ENCODE results near the gene MAGT1. TPM values are rescaled to one million over a fixed set of nuclear protein-coding genes. Genes with fewer than 3 reads are reported as not detected.
"Not testable (repeated sequence)": the region's sequence is repeated elsewhere in the genome, so short reads cannot be mapped to it uniquely, and the experiment has no call there.

Gene MAGT1
- polyA plus RNA-seq, 3 donors = 18.0 to 29.3 (median 20.0) TPM

DNA sequence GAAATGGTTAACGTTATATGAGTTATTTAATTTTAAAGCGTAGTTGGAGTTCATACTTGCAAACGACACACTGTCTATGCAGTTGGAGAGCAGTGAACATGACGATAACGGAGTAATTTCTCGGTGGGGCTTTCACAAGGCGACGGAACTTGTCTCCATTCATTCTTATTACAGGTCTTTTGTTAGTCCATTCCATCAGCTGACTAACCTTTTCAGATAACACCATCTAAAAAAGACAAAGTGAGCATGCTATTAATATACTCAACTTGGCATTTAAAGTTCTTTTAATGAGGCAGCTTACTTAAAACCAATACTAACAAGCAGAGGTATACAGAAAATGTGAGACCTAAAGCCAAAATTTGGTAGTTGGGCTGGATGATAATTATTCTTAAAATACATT, 19.9 kb downstream of the MAGT1 start:
- Histone ChIP-seq H3K9me3 (replicated peaks in 1 of 2; ENCODE audit: control insufficient read depth in 1 of 2, insufficient read depth in 1 of 2, low read length in 2 of 2) (no peaks in the 10 kb centered on the region), H3K27me3 (ENCODE audit: control insufficient read depth in 2 of 2, insufficient read depth in 2 of 2, low read length in 2 of 2) (no peaks in the 10 kb centered on the region), H3K4me2 (replicated peaks; ENCODE audit: extremely low read depth, low read length, poor library complexity, severe bottlenecking) (no peak overlapping the region), H3K36me3 (replicated peaks in 1 of 2; ENCODE audit: control insufficient read depth in 1 of 2, insufficient read depth in 2 of 2, low read length in 2 of 2) (peaks cover 12 to 25% of the 10 kb centered on the region in 2 donors), H2AFZ (ENCODE audit: insufficient read depth, low read depth, low read length, poor library complexity, severe bottlenecking) (no peak overlapping the region), H3K27ac (ENCODE audit: low read depth in 1 of 2, low read length in 2 of 2) (no peak overlapping the region), H3K4me3 (replicated peaks in 1 of 3; ENCODE audit: low read depth in 2 of 3, low read length in 3 of 3) (no peak overlapping the region), H3K9ac (ENCODE audit: insufficient read depth, low read length, poor library complexity, severe bottlenecking) (no peak overlapping the region), H3K4me1 (ENCODE audit: control insufficient read depth in 1 of 2, insufficient read depth in 2 of 2, low read length in 2 of 2) (no peaks in the 10 kb centered on the region), H3K79me2 (ENCODE audit: insufficient read depth, low read length) (no peaks in the 10 kb centered on the region), H4K20me1 (ENCODE audit: insufficient read depth, low read length) (no peaks in the 10 kb centered on the region)
- intact Hi-C loops (cut with micrococcal nuclease) = no loop called here
- DNase-seq = no peak
- H3K4me3 Mint-ChIP-seq = no peak overlapping the region
- no peaks in the 10 kb centered on the region for H3K9me3 Mint-ChIP-seq
- no CpG with 5 or more reads among the region's 8 CpGs for WGBS (ENCODE audit: insufficient coverage)
- no peaks in the 10 kb centered on the region for H3K4me1 Mint-ChIP-seq
- no peaks in the 10 kb centered on the region for H3K27me3 Mint-ChIP-seq (ENCODE audit: low read depth in 3 of 3)
- H3K36me3 Mint-ChIP-seq = peaks cover 19 to 27% of the 10 kb centered on the region in 2 donors
- no peak overlapping the region for H3K27ac Mint-ChIP-seq
- TF ChIP-seq, protein P1, sequence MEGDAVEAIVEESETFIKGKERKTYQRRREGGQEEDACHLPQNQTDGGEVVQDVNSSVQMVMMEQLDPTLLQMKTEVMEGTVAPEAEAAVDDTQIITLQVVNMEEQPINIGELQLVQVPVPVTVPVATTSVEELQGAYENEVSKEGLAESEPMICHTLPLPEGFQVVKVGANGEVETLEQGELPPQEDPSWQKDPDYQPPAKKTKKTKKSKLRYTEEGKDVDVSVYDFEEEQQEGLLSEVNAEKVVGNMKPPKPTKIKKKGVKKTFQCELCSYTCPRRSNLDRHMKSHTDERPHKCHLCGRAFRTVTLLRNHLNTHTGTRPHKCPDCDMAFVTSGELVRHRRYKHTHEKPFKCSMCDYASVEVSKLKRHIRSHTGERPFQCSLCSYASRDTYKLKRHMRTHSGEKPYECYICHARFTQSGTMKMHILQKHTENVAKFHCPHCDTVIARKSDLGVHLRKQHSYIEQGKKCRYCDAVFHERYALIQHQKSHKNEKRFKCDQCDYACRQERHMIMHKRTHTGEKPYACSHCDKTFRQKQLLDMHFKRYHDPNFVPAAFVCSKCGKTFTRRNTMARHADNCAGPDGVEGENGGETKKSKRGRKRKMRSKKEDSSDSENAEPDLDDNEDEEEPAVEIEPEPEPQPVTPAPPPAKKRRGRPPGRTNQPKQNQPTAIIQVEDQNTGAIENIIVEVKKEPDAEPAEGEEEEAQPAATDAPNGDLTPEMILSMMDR (IDR thresholded peaks at IDR 0.05) = no peak

DNA sequence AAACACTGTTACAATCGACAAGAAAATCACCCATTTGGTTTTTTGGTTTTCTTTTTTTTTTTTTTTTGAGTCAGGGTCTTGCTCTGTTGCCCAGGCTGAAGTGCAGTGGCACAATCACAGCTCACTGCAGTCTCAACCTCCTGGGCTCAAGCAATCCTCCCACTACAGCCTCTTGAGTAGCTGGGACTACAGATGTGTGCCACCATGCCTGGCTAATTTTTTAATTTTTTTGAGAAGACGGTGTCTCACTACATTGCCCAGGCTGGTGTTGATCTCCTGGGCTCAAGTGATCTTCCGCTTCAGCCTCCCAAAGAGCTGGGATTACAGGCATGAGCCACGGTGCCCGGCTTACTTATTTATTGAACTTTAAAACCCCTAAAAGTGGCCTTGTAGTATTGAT, 63.7 kb downstream of the MAGT1 start:
- H3K4me2 ChIP-seq (replicated peaks; ENCODE audit: extremely low read depth, low read length, poor library complexity, severe bottlenecking); H2AFZ ChIP-seq (ENCODE audit: insufficient read depth, low read depth, low read length, poor library complexity, severe bottlenecking); H3K79me2 ChIP-seq (ENCODE audit: insufficient read depth, low read length); H3K27ac Mint-ChIP-seq; H3K27ac ChIP-seq (ENCODE audit: low read depth in 1 of 2, low read length in 2 of 2); intact Hi-C loops (cut with micrococcal nuclease); DNase-seq; H3K4me3 Mint-ChIP-seq; H3K27me3 Mint-ChIP-seq (ENCODE audit: low read depth in 3 of 3); H3K9me3 ChIP-seq (replicated peaks in 1 of 2; ENCODE audit: control insufficient read depth in 1 of 2, insufficient read depth in 1 of 2, low read length in 2 of 2); H3K4me3 ChIP-seq (replicated peaks in 1 of 3; ENCODE audit: low read depth in 2 of 3, low read length in 3 of 3); H3K27me3 ChIP-seq (ENCODE audit: control insufficient read depth in 2 of 2, insufficient read depth in 2 of 2, low read length in 2 of 2); H4K20me1 ChIP-seq (ENCODE audit: insufficient read depth, low read length); H3K4me1 ChIP-seq (ENCODE audit: control insufficient read depth in 1 of 2, insufficient read depth in 2 of 2, low read length in 2 of 2); H3K4me1 Mint-ChIP-seq; H3K9ac ChIP-seq (ENCODE audit: insufficient read depth, low read length, poor library complexity, severe bottlenecking); H3K9me3 Mint-ChIP-seq: not testable (repeated sequence)
- H3K36me3 ChIP-seq (replicated peaks in 1 of 2; ENCODE audit: control insufficient read depth in 1 of 2, insufficient read depth in 2 of 2, low read length in 2 of 2) = peaks cover 9 to 21% of the 10 kb centered on the region in 2 donors
- H3K36me3 Mint-ChIP-seq = peaks cover 17 to 23% of the 10 kb centered on the region in 2 donors
- WGBS (ENCODE audit: insufficient coverage) = no CpG with 5 or more reads among the region's 5 CpGs

DNA sequence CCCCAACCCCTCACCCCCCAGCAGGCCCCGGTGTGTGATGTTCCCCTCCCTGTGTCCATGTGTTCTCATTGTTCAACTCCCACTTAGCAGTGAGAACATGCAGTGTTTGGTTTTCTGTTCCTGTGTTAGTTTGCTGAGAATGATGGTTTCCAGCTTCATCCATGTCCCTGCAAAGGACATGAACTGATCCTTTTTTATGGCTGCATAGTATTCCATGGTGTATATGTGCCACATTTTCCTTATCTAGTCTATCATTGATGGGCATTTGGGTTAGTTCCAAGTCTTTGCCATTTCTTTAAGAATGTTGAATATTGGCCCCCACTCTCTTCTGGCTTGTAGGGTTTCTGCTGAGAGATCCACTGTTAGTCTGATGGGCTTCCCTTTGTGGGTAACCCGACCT, 73.2 kb downstream of the MAGT1 start:
- H3K4me3 ChIP-seq (replicated peaks in 1 of 3; ENCODE audit: low read depth in 2 of 3, low read length in 3 of 3); H3K4me2 ChIP-seq (replicated peaks; ENCODE audit: extremely low read depth, low read length, poor library complexity, severe bottlenecking); H3K9me3 ChIP-seq (replicated peaks in 1 of 2; ENCODE audit: control insufficient read depth in 1 of 2, insufficient read depth in 1 of 2, low read length in 2 of 2); H3K79me2 ChIP-seq (ENCODE audit: insufficient read depth, low read length); H3K9ac ChIP-seq (ENCODE audit: insufficient read depth, low read length, poor library complexity, severe bottlenecking); H3K27me3 Mint-ChIP-seq (ENCODE audit: low read depth in 3 of 3); H3K4me1 ChIP-seq (ENCODE audit: control insufficient read depth in 1 of 2, insufficient read depth in 2 of 2, low read length in 2 of 2); H4K20me1 ChIP-seq (ENCODE audit: insufficient read depth, low read length); intact Hi-C loops (cut with micrococcal nuclease); H3K4me3 Mint-ChIP-seq; H3K4me1 Mint-ChIP-seq; H3K27me3 ChIP-seq (ENCODE audit: control insufficient read depth in 2 of 2, insufficient read depth in 2 of 2, low read length in 2 of 2); DNase-seq; H3K27ac ChIP-seq (ENCODE audit: low read depth in 1 of 2, low read length in 2 of 2); H2AFZ ChIP-seq (ENCODE audit: insufficient read depth, low read depth, low read length, poor library complexity, severe bottlenecking): not testable (repeated sequence)
- H3K9me3 Mint-ChIP-seq = peaks cover 8 to 31% (median 9%) of the 10 kb centered on the region in 7 donors
- WGBS (ENCODE audit: insufficient coverage) = no CpG with 5 or more reads among the region's 2 CpGs
- H3K27ac Mint-ChIP-seq = peak overlapping the region in 1 of 7 donors; percentile 60
- H3K36me3 ChIP-seq (replicated peaks in 1 of 2; ENCODE audit: control insufficient read depth in 1 of 2, insufficient read depth in 2 of 2, low read length in 2 of 2) = peaks cover 5 to 20% of the 10 kb centered on the region in 2 donors
- H3K36me3 Mint-ChIP-seq = peaks cover 8 to 17% of the 10 kb centered on the region in 2 donors
